Measurements from ENCODE around the gene CMTM4. TPM values are rescaled to one million over a fixed set of nuclear protein-coding genes. Genes with fewer than 3 reads are reported as not detected.
A peak's percentile ranks its signal among the peaks of the same experiment; 100 is the strongest.

Gene CMTM4
- total and polyA plus RNA-seq, 8 donors = 14.9 to 43.5 (median 36.5) TPM

DNA sequence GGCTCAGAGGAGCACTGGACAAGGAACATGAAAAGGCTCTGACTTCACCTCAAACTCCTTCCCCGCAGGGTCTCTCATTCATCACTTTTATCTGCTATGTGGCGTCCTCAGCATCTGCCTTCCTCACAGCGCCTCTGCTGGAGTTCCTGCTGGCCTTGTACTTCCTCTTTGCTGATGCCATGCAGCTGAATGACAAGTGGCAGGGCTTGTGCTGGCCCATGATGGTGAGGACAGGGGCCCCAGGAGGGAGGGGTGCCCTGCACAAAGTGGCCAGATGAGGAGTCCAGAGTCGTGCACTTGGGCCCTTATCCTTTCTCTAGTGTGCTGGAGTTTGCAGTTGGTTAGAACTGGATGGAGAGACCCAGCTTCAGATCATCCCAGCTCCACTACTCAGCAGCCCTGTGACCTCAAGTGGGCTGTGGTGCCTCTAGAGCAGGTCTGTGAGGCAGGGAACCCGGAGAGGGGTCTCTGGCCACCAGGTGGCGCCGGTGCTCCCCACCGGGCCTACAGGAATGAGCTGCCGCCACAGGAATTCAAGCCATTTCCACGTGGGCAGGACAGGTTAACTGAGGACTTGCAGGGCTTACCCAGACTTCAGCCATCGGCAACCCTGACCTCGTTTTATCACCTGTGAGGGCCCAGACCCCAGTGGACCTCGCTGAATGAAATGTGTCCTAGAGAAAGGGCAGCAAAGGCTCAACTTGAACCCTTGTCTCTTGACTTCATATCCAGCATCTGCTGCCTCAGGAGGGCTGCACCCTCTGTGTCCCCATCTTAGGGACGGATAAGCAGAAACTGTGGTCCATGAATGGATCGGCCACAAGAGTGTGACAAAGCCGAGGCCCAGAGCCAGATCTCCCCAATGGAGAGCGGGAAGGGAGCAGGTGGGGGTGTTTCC is 88.1 kb downstream of the CMTM4 start:
- H3K27me3 ChIP-seq = no peaks in the 10 kb centered on the region
- intact Hi-C loops (cut with DNase I) = loop anchor here in 1 of 3 donors (5.0 kb wide), 1 partner anchor 206 kb away; no protein-coding TSS in a partner anchor
- FAIRE-seq = no peak
- no peak overlapping the region for H3K4me3 ChIP-seq
- no peaks in the 10 kb centered on the region for H3K4me1 ChIP-seq
- H3K9me3 ChIP-seq = no peaks in the 10 kb centered on the region
- H3K27ac ChIP-seq = no peak overlapping the region
- ATAC-seq = peak; percentile 72 to 80 (median 78)
- TF ChIP-seq, protein P1, sequence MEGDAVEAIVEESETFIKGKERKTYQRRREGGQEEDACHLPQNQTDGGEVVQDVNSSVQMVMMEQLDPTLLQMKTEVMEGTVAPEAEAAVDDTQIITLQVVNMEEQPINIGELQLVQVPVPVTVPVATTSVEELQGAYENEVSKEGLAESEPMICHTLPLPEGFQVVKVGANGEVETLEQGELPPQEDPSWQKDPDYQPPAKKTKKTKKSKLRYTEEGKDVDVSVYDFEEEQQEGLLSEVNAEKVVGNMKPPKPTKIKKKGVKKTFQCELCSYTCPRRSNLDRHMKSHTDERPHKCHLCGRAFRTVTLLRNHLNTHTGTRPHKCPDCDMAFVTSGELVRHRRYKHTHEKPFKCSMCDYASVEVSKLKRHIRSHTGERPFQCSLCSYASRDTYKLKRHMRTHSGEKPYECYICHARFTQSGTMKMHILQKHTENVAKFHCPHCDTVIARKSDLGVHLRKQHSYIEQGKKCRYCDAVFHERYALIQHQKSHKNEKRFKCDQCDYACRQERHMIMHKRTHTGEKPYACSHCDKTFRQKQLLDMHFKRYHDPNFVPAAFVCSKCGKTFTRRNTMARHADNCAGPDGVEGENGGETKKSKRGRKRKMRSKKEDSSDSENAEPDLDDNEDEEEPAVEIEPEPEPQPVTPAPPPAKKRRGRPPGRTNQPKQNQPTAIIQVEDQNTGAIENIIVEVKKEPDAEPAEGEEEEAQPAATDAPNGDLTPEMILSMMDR (IDR thresholded peaks at IDR 0.05) = peak; percentile 83 to 92 (median 90)
- DNase-seq = peak; percentile 82 to 98 (median 89)
- no peaks in the 10 kb centered on the region for H3K36me3 ChIP-seq
- WGBS, 2 donors = 29 to 30% methylated on average over 17 of the region's 17 CpGs

DNA sequence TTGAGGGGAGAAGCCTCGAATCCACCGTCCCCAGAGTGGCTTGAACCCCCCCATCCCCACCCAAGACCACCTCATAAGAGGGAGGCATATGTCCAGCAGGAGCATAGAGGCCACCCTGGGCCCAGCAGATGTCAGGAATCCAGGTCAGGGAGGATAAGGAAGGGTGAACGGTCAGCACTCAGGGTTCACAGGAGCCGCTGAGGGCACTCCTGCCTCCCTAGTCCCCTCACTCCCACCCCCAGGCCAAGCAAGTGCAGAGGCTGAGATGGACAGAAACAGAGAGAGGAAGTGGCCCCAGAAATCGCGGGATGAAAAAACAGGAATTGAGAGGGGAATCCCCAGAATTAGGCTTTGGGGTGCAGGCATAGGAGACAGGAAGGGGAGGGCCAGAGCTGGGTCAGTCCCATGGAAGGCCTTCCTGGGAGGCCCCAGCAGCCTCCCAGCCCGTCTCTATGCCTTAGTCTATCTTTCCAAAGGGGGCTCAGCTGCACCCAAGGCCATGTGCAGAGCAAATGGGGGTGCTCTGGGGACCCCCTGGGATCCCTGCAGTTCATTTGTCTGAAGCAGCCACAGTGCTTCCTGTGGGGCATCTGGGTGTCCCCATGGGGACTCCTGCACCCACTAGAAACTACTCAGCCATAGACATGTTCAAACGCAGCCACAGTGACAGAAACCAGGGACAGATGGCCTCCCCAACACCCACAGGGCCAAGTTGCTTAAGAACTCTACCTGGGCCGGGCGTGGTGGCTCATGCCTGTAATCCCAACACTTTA is 90.4 kb downstream of the CMTM4 start:
- TF ChIP-seq, protein P1 (IDR thresholded peaks at IDR 0.05) = no peak
- FAIRE-seq = no peak
- no peaks in the 10 kb centered on the region for H3K9me3 ChIP-seq
- intact Hi-C loops (cut with DNase I) = loop anchor here in 1 of 3 donors (5.0 kb wide), 1 partner anchor 204 kb away; no protein-coding TSS in a partner anchor
- H3K27ac ChIP-seq = no peak overlapping the region
- no peaks in the 10 kb centered on the region for H3K4me1 ChIP-seq
- no peaks in the 10 kb centered on the region for H3K36me3 ChIP-seq
- no peak for DNase-seq
- 78 to 80% methylated on average over 10 of the region's 10 CpGs for WGBS, 2 donors
- H3K27me3 ChIP-seq = no peaks in the 10 kb centered on the region
- no peak for ATAC-seq
- peak overlapping the region in 2 of 4 donors; percentile 42 to 70 for H3K4me3 ChIP-seq

DNA sequence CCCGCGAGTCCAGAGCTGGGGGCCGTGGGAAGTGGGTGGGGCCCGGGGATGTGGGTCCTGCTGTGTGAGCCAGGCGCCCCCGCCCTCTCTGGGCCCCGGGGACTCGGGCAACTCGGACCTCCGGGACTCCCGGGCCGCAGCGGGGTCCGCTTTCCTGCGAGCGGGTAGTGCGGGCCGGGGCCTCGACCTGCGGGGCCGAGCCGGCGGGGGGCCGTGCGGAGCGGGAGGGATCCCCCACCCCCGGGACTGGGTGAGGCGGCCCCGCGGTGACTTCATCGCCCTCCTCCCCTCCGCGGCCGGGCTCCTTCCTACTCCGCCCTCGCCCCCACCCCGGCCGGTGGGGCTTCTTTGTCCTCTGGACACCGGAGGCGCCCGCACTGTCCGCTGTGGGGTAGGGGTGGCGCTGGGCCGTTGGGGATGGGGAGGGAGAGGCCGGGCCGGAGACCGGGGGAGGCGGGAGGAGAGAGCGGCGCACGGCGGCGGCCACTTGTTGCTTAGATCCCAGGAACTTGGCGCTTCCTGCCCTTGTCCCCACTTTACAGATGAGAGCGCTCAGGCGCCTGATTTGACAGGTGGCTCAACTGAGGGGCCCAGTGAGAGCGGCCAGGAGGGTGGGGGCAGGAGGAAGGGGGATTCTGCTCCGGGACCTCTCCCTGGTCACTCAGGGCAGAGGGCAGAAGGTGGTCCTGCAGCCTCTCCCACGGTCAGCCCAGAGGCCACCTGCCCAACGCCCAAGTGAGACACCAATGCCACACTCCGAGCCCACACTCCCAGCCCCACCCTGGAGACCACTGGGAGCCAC is 91.2 kb downstream of the CMTM4 start:
- Histone ChIP-seq H3K9me3 (no peaks in the 10 kb centered on the region), H3K27ac (peak overlapping the region in 3 of 4 donors; percentile 42 to 66 (median 55)), H3K4me3 (peak overlapping the region; percentile 38 to 70 (median 44)), H3K36me3 (no peaks in the 10 kb centered on the region), H3K27me3 (no peaks in the 10 kb centered on the region), H3K4me1 (no peaks in the 10 kb centered on the region)
- DNase-seq (peak in 3 of 6 donors; percentile 51 to 83 (median 71)), ATAC-seq (peak; percentile 12 to 31 (median 28)), FAIRE-seq (no peak)
- TF ChIP-seq, protein P1 (IDR thresholded peaks at IDR 0.05) = no peak
- 28 to 29% methylated on average over 26 to 61 of the region's 61 CpGs for WGBS, 2 donors
- intact Hi-C loops (cut with DNase I) = loop anchor here in 1 of 3 donors (5.0 kb wide), 1 partner anchor 203 kb away; no protein-coding TSS in a partner anchor

DNA sequence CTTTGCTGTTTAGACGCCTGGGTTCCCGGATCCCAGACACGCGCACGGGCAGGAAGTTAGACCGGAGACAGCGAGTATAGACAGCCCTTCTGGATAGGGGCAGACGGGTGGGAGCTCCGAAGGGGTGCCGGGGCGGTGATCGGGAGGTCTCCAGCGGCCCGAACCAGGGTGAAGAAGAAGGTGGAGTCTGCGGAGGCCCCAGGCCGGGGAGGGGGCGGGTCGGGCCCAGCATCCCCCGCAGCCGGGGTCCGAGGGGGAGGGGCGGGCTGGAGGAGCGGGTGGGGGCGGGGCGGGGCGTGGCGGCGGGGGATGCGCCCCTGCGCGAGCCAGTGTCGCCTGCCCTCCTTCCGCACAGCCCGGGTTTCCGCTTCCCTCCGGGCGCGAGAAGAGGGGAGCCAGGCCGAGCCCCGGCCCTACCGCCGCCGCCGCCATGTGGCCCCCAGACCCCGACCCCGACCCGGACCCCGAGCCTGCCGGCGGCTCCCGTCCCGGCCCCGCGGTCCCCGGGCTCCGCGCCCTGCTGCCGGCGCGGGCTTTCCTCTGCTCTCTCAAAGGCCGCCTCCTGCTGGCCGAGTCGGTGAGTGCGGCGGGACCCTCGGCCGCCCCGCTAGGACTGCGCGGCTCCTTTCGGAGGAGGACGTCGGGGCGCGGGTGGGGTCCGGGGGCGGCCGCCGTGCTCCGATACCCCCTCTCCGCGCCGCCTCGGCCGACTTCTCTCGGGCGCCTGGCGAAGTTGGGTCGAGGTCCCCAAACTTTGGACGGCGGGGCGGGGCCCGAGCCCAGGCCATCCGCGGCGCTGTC is 92.0 kb downstream of the CMTM4 start, which contains the start of gene CMTM3:
TSS of gene CMTM3 (plus strand) at position 329 of the 801 bp plus-strand sequence. CDS start at position 431, 102 bp downstream.
- ATAC-seq (peak; percentile 59 to 73 (median 66)), DNase-seq (peak in 5 of 6 donors; percentile 39 to 84 (median 53)), FAIRE-seq (no peak)
- Histone ChIP-seq H3K27ac (peak within 1 kb of the TSS in 3 of 4 donors; percentile 42 to 66 (median 55)), H3K36me3 (no peaks in the 10 kb centered on the region), H3K27me3 (no peaks in the 10 kb centered on the region), H3K9me3 (no peaks in the 10 kb centered on the region), H3K4me1 (no peaks in the 10 kb centered on the region), H3K4me3 (peak within 1 kb of the TSS; percentile 38 to 70 (median 44))
- TF ChIP-seq, protein P1 (IDR thresholded peaks at IDR 0.05) = peak in 3 of 4 donors; percentile 57 to 59 (median 57)
- intact Hi-C loops (cut with DNase I) = loop anchor here in 1 of 3 donors (5.0 kb wide), 1 partner anchor 202 kb away; no protein-coding TSS in a partner anchor
- WGBS, 2 donors = 2 to 3% methylated on average over 40 to 92 of the region's 96 CpGs

Data from pancreas (tissue), 10 donors.